ENCODE results near the gene CLEC10A.

Gene CLEC10A

GRCh38 chr17:7113273-7114071 is 33.4 kb upstream of the CLEC10A start:
- no peak for DNase-seq (ENCODE audit: low read depth, low spot score)
- TF ChIP-seq CTCF (IDR thresholded peaks at IDR 0.05; ENCODE audit: low read depth, low read length): no peak
- H3K4me3 ChIP-seq (ENCODE audit: low read depth, low read length): no peak overlapping the region
- in situ Hi-C loops (cut with HindIII; ENCODE audit: low sequenced_read_pairs): no loop called here

GRCh38 chr17:7112510-7113108 is 32.6 kb upstream of the CLEC10A start:
- no peak for DNase-seq (ENCODE audit: low read depth, low spot score)
- in situ Hi-C loops (cut with HindIII; ENCODE audit: low sequenced_read_pairs): no loop called here
- H3K4me3 ChIP-seq (ENCODE audit: low read depth, low read length): no peak overlapping the region

GRCh38 chr17:7111784-7112509 is 31.9 kb upstream of the CLEC10A start:
- in situ Hi-C loops (cut with HindIII; ENCODE audit: low sequenced_read_pairs): no loop called here
- TF ChIP-seq CTCF (IDR thresholded peaks at IDR 0.05; ENCODE audit: low read depth, low read length): no peak
- no peak overlapping the region for H3K4me3 ChIP-seq (ENCODE audit: low read depth, low read length)
- DNase-seq (ENCODE audit: low read depth, low spot score): no peak

More at GRCh38 chr17:7112510-7113108, 32.6 kb upstream of the CLEC10A start:
- no peak for TF ChIP-seq CTCF (IDR thresholded peaks at IDR 0.05; ENCODE audit: low read depth, low read length)

- in situ Hi-C loops (cut with HindIII; ENCODE audit: low sequenced_read_pairs): no loop called here
- DNase-seq (ENCODE audit: low read depth, low spot score): no peak
- H3K4me3 ChIP-seq (ENCODE audit: low read depth, low read length): no peak overlapping the region
- TF ChIP-seq CTCF (IDR thresholded peaks at IDR 0.05; ENCODE audit: low read depth, low read length): no peak
Observed at GRCh38 chr17:7110617-7111306, 30.7 kb upstream of the CLEC10A start.

- in situ Hi-C loops (cut with HindIII; ENCODE audit: low sequenced_read_pairs): no loop called here
- DNase-seq (ENCODE audit: low read depth, low spot score): no peak
- TF ChIP-seq CTCF (IDR thresholded peaks at IDR 0.05; ENCODE audit: low read depth, low read length): no peak
- H3K4me3 ChIP-seq (ENCODE audit: low read depth, low read length): no peak overlapping the region
Observed at GRCh38 chr17:7109461-7110322, 29.6 kb upstream of the CLEC10A start.

Data from astrocyte of the spinal cord (primary cell).